GM23338 (cell line): ENCODE measurements around the gene GMEB2. TPM values are rescaled to one million over a fixed set of nuclear protein-coding genes. Genes with fewer than 3 reads are reported as not detected.

Experiments used
- ATAC-seq: fragments of 200-7000 bp; cut with Tn5 transposase; 3 replicates; pipeline ENCODE4 v1.9.1; 2020
- DNase-seq: peaks from one replicate; pipeline ENCODE4 v3.0.0-alpha.2; 2015; ENCODE audit warnings: low spot score
- H2AFZ ChIP-seq: fragments of 200-600 bp; sonication (generic); 2 replicates; pipeline ENCODE4 v1.8.0; 2016; ENCODE audit warnings: antibody characterized with exemption, mild to moderate bottlenecking, moderate library complexity
- H3F3A ChIP-seq: fragments of 200-600 bp; sonication (generic); replicated peaks from 2 replicates; pipeline ENCODE4 v1.8.0; 2017; ENCODE audit warnings: antibody characterized with exemption, mixed run types, low read depth
- H3K27ac ChIP-seq: fragments of 200-600 bp; sonication (generic); 2 replicates; pipeline ENCODE4 v1.6.1; 2016; ENCODE audit warnings: low read depth
- H3K27me3 ChIP-seq: fragments of 200-600 bp; sonication (generic); 2 replicates; pipeline ENCODE4 v1.8.0; 2016; ENCODE audit warnings: mild to moderate bottlenecking, mixed run types, moderate library complexity; ENCODE audit not compliant: insufficient read depth
- H3K36me3 ChIP-seq: fragments of 200-600 bp; sonication (generic); 2 replicates; pipeline ENCODE4 v1.8.0; 2016; ENCODE audit warnings: mild to moderate bottlenecking; ENCODE audit not compliant: insufficient read depth
- H3K4me1 ChIP-seq: fragments of 200-600 bp; sonication (generic); 2 replicates; pipeline ENCODE4 v1.8.0; 2016; ENCODE audit warnings: mild to moderate bottlenecking, moderate library complexity; ENCODE audit not compliant: insufficient read depth
- H3K4me2 ChIP-seq: fragments of 200-600 bp; sonication (generic); 2 replicates; pipeline ENCODE4 v1.7.1; 2017; ENCODE audit warnings: mixed run types
- H3K4me3 ChIP-seq: fragments of 200-600 bp; sonication (generic); 2 replicates; pipeline ENCODE4 v1.6.1; 2016; ENCODE audit warnings: mixed run types
- H3K79me2 ChIP-seq: fragments of 200-600 bp; sonication (generic); replicated peaks from 2 replicates; pipeline ENCODE4 v1.8.0; 2017; ENCODE audit warnings: mild to moderate bottlenecking; ENCODE audit not compliant: insufficient read depth
- H3K9me2 ChIP-seq: fragments of 200-600 bp; sonication (generic); 2 replicates; pipeline ENCODE4 v1.8.0; 2017; ENCODE audit not compliant: insufficient read depth
- H4K20me1 ChIP-seq: fragments of 200-600 bp; sonication (generic); replicated peaks from 2 replicates; pipeline ENCODE4 v1.8.0; 2017; ENCODE audit warnings: mild to moderate bottlenecking; ENCODE audit not compliant: insufficient read depth
- H3K27ac Mint-ChIP-seq: 2 replicates; pipeline ENCODE4 v1.8.0; 2020; ENCODE audit warnings: inconsistent platforms, mild to moderate bottlenecking, moderate library complexity, mixed read lengths
- H3K27me3 Mint-ChIP-seq: 3 replicates; pipeline ENCODE4 v1.8.0; 2022; ENCODE audit warnings: low read depth, mild to moderate bottlenecking, moderate library complexity, mixed read lengths, inconsistent platforms; ENCODE audit not compliant: insufficient read depth, poor library complexity
- H3K36me3 Mint-ChIP-seq: 3 replicates; pipeline ENCODE4 v1.8.0; 2021; ENCODE audit warnings: low read depth, mild to moderate bottlenecking, inconsistent platforms, moderate library complexity, mixed read lengths
- H3K4me1 Mint-ChIP-seq: 3 replicates; pipeline ENCODE4 v1.8.0; 2020; ENCODE audit warnings: mild to moderate bottlenecking, inconsistent platforms, mixed read lengths
- H3K4me3 Mint-ChIP-seq: 3 replicates; pipeline ENCODE4 v1.8.0; 2021; ENCODE audit warnings: moderate library complexity, mild to moderate bottlenecking, inconsistent platforms, mixed read lengths
- H3K9me3 Mint-ChIP-seq: 3 replicates; pipeline ENCODE4 v1.8.0; 2020; ENCODE audit warnings: moderate library complexity, mild to moderate bottlenecking, inconsistent platforms, mixed read lengths
- CREB1 ChIP-seq: fragments of 250-450 bp; sonication (Bioruptor Pico); IDR thresholded peaks from 2 replicates; pipeline ENCODE4 v1.5.0; 2020; ENCODE audit warnings: low read depth, mild to moderate bottlenecking, moderate library complexity
- CTCF ChIP-seq, 2 experiments: fragments of 200-600 bp in 1 of 2; sonication (generic) in 1 of 2; conservative IDR thresholded peaks; 2 replicates each; pipeline versions ENCODE4 v1.5.1 to v1.6.1; 2016 to 2017; ENCODE audit warnings: antibody characterized with exemption in 2 of 2, low read depth in 2 of 2, mild to moderate bottlenecking in 2 of 2, moderate library complexity in 1 of 2
- EZH2 ChIP-seq: fragments of 200-600 bp; sonication (generic); IDR thresholded peaks from one replicate; pipeline ENCODE4 v1.8.0; 2017; ENCODE audit warnings: antibody characterized with exemption, mild to moderate bottlenecking, low read depth; ENCODE audit not compliant: unreplicated experiment
- EZH2phosphoT487 ChIP-seq: fragments of 200-600 bp; sonication (generic); IDR thresholded peaks from one replicate; pipeline ENCODE4 v1.8.1; 2018; ENCODE audit warnings: antibody characterized with exemption; ENCODE audit not compliant: unreplicated experiment
- JUNB ChIP-seq: IDR thresholded peaks from one replicate; pipeline ENCODE4 v1.6.1; 2016; ENCODE audit warnings: antibody characterized with exemption; ENCODE audit not compliant: unreplicated experiment
- NANOG ChIP-seq: IDR thresholded peaks from 2 replicates; pipeline ENCODE4 v1.6.1; 2016; ENCODE audit warnings: antibody characterized with exemption, borderline replicate concordance
- POLR2AphosphoS5 ChIP-seq: IDR thresholded peaks from 2 replicates; pipeline ENCODE4 v1.6.1; 2016; ENCODE audit warnings: antibody characterized with exemption, low read depth
- STAT1 ChIP-seq: IDR thresholded peaks from one replicate; pipeline ENCODE4 v1.6.1; 2016; ENCODE audit warnings: antibody characterized with exemption; ENCODE audit not compliant: unreplicated experiment
- ZNF114 ChIP-seq: fragments of 250-450 bp; sonication (Bioruptor Pico); IDR thresholded peaks from 2 replicates; pipeline ENCODE4 v1.5.0; 2020; ENCODE audit warnings: mild to moderate bottlenecking, moderate library complexity
- ZNF331 ChIP-seq: fragments of 250-450 bp; sonication (Bioruptor Pico); IDR thresholded peaks from 2 replicates; pipeline ENCODE4 v1.5.0; 2020; ENCODE audit warnings: low read depth, mild to moderate bottlenecking, moderate library complexity
- polyA plus RNA-seq: library from polyadenylated mRNA; unstranded; fragments of >200 nt; fragmentation: Nextera tagmentation; extraction: Ambion mirVana; gene quantifications from 2 replicates; pipeline ENCODE4 v1.2.1, GENCODE V29; 2016
- total RNA-seq: library from RNA; depleted of rRNA; stranded (reverse); fragments of >200 nt; shearing (Covaris generic); gene quantifications from 2 replicates; pipeline ENCODE4 v1.2.3, GENCODE V29; 2014
- TF ChIP-seq, protein P1 (sequence below): IDR thresholded peaks from 2 replicates; pipeline ENCODE4 v1.6.1; 2016; ENCODE audit warnings: antibody characterized with exemption
- TF ChIP-seq, protein P2 (sequence below): IDR thresholded peaks from one replicate; pipeline ENCODE4 v1.6.1; 2018; ENCODE audit warnings: antibody characterized with exemption; ENCODE audit not compliant: unreplicated experiment

GMEB2 gene
- total and polyA plus RNA-seq, 2 experiments from 2014 or later = 4.4 to 20.6 TPM

- Mint-ChIP-seq H3K27ac (no peak overlapping the region), H3K9me3 (no peaks in the 10 kb centered on the region), H3K27me3 (no peaks in the 10 kb centered on the region), H3K4me3 (no peak overlapping the region), H3K36me3 (no peaks in the 10 kb centered on the region), H3K4me1 (no peaks in the 10 kb centered on the region)
- Histone ChIP-seq H4K20me1 (no peaks in the 10 kb centered on the region), H3K4me1 (no peaks in the 10 kb centered on the region; the same call in 1 of the 2 replicates), H3K36me3 (no peaks in the 10 kb centered on the region), H3K79me2 (no peaks in the 10 kb centered on the region), H3K27me3 (no peaks in the 10 kb centered on the region), H3F3A (0 out of 2 replicates have a peak, but pooled peaks cover 4% of the 10 kb centered on the region), H3K9me2 (no peaks in the 10 kb centered on the region), H3K4me2 (no peak overlapping the region), H3K27ac (no peak overlapping the region), H2AFZ (no peak overlapping the region), H3K4me3 (no peak overlapping the region)
- no peak for ATAC-seq
- DNase-seq = no peak
- TF ChIP-seq, protein P1, sequence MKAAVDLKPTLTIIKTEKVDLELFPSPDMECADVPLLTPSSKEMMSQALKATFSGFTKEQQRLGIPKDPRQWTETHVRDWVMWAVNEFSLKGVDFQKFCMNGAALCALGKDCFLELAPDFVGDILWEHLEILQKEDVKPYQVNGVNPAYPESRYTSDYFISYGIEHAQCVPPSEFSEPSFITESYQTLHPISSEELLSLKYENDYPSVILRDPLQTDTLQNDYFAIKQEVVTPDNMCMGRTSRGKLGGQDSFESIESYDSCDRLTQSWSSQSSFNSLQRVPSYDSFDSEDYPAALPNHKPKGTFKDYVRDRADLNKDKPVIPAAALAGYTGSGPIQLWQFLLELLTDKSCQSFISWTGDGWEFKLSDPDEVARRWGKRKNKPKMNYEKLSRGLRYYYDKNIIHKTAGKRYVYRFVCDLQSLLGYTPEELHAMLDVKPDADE = no peak
- TF ChIP-seq POLR2AphosphoS5 (no peak), EZH2phosphoT487 (no peak), CTCF (conservative IDR thresholded peaks at IDR 0.05; ENCODE audit: low read depth in 2 of 2) (no peak), JUNB (no peak), ZNF331 (CRISPR knock-in tag) (no peak), CREB1 (CRISPR knock-in tag) (no peak), ZNF114 (CRISPR knock-in tag) (no peak), STAT1 (no peak), EZH2 (no peak), NANOG (no peak)
- TF ChIP-seq, protein P2, sequence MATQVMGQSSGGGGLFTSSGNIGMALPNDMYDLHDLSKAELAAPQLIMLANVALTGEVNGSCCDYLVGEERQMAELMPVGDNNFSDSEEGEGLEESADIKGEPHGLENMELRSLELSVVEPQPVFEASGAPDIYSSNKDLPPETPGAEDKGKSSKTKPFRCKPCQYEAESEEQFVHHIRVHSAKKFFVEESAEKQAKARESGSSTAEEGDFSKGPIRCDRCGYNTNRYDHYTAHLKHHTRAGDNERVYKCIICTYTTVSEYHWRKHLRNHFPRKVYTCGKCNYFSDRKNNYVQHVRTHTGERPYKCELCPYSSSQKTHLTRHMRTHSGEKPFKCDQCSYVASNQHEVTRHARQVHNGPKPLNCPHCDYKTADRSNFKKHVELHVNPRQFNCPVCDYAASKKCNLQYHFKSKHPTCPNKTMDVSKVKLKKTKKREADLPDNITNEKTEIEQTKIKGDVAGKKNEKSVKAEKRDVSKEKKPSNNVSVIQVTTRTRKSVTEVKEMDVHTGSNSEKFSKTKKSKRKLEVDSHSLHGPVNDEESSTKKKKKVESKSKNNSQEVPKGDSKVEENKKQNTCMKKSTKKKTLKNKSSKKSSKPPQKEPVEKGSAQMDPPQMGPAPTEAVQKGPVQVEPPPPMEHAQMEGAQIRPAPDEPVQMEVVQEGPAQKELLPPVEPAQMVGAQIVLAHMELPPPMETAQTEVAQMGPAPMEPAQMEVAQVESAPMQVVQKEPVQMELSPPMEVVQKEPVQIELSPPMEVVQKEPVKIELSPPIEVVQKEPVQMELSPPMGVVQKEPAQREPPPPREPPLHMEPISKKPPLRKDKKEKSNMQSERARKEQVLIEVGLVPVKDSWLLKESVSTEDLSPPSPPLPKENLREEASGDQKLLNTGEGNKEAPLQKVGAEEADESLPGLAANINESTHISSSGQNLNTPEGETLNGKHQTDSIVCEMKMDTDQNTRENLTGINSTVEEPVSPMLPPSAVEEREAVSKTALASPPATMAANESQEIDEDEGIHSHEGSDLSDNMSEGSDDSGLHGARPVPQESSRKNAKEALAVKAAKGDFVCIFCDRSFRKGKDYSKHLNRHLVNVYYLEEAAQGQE = no peak
Measured at GRCh38 chr20:63568170-63568981, 58.5 kb downstream of the GMEB2 start.
